COLO829 (cell line): Measurements from ENCODE around the gene RNF207.

ENCODE experiments used
- DNase-seq: peaks from one replicate; pipeline ENCODE4 v3.0.0; 2012; ENCODE audit warnings: low spot score

RNF207 gene

DNA sequence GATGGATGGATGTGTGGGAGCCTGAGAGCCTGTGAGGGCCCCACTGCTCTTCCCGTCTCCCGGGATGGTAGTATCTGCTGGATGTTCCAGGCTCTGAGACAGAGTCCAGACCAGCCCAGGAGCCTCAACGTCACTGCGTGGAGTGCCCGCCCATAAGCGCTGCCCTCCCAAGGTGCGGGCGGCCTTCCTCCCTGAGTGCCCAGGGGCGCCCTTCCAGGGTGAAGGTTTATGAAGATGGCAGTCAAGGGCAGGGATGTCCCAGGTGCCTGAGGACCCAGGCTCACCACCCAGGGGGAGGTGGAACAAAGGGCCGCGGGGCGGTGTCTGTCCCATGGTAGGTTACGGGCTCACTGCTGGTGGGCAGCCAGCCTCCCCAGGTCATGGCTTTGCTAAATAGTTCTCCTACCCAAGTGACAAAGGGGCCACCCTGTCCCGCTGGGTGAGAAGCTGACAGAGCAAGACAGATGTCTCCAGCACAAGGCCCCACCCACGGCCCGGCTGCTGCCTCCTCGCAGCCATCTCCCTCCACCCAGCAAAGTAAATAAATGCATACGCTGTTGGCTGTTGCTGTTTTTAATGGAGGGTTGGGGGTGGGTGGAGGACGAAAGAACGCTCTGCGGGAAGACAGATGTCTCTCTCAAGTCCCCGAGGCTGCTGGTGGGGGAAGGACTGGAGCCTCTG lies 63.9 kb downstream of the RNF207 start:
- DNase-seq = no peak

- DNase-seq = no peak
These were observed 64.5 kb downstream of the RNF207 start for GRCh38 chr1:6270401-6270800.
